ENCODE measurements around the gene PRKN. TPM values are rescaled to one million over a fixed set of nuclear protein-coding genes. Genes with fewer than 3 reads are reported as not detected.

The PRKN gene
- total RNA-seq, 1 donor from 2014 or later: 1.2 TPM

- Histone ChIP-seq H3K36me3 (ENCODE audit: control insufficient read depth, insufficient read depth, low read length) (no peaks in the 10 kb centered on the region), H3K27me3 (ENCODE audit: control insufficient read depth, insufficient read depth, low read length) (no peaks in the 10 kb centered on the region), H3K4me3 (ENCODE audit: low read depth, low read length) (no peak overlapping the region)
- DNase-seq (ENCODE audit: low read depth): no peak
- TF ChIP-seq, protein P1, sequence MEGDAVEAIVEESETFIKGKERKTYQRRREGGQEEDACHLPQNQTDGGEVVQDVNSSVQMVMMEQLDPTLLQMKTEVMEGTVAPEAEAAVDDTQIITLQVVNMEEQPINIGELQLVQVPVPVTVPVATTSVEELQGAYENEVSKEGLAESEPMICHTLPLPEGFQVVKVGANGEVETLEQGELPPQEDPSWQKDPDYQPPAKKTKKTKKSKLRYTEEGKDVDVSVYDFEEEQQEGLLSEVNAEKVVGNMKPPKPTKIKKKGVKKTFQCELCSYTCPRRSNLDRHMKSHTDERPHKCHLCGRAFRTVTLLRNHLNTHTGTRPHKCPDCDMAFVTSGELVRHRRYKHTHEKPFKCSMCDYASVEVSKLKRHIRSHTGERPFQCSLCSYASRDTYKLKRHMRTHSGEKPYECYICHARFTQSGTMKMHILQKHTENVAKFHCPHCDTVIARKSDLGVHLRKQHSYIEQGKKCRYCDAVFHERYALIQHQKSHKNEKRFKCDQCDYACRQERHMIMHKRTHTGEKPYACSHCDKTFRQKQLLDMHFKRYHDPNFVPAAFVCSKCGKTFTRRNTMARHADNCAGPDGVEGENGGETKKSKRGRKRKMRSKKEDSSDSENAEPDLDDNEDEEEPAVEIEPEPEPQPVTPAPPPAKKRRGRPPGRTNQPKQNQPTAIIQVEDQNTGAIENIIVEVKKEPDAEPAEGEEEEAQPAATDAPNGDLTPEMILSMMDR (IDR thresholded peaks at IDR 0.05; ENCODE audit: insufficient read depth, low read length, poor library complexity, severe bottlenecking): no peak
Observed at GRCh38 chr6:162554531-162554930, 173.0 kb downstream of the PRKN start.

DNA sequence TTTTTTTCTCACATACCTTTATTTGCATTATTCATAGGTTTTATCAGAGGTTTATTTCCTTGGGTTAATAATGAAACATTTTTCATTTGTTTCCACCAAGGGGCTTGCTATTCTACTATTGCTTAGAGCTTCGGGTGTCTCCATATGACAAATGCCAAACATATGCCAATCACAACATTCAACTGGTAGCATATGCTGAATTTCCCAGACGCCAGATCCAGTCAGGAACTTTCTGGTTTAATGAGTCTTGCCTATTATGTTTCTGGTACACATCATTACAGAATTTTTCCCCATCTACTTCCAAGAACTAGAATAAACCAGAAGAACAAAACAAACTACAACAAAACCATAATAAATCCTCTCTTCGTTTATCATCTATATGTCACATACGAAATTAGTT is 180.7 kb downstream of the PRKN start:
- TF ChIP-seq, protein P1 (IDR thresholded peaks at IDR 0.05; ENCODE audit: insufficient read depth, low read length, poor library complexity, severe bottlenecking): no peak
- Histone ChIP-seq H3K36me3 (ENCODE audit: control insufficient read depth, insufficient read depth, low read length) (no peaks in the 10 kb centered on the region), H3K27me3 (ENCODE audit: control insufficient read depth, insufficient read depth, low read length) (no peaks in the 10 kb centered on the region), H3K4me3 (ENCODE audit: low read depth, low read length) (no peak overlapping the region)
- no peak for DNase-seq (ENCODE audit: low read depth)

- TF ChIP-seq, protein P1 (IDR thresholded peaks at IDR 0.05; ENCODE audit: insufficient read depth, low read length, poor library complexity, severe bottlenecking): no peak
- no peak for DNase-seq (ENCODE audit: low read depth)
- no peaks in the 10 kb centered on the region for H3K27me3 ChIP-seq (ENCODE audit: control insufficient read depth, insufficient read depth, low read length)
- H3K36me3 ChIP-seq (ENCODE audit: control insufficient read depth, insufficient read depth, low read length): no peaks in the 10 kb centered on the region
- H3K4me3 ChIP-seq (ENCODE audit: low read depth, low read length): no peak overlapping the region
Observed at GRCh38 chr6:162543221-162543620, 184.3 kb downstream of the PRKN start.

DNA sequence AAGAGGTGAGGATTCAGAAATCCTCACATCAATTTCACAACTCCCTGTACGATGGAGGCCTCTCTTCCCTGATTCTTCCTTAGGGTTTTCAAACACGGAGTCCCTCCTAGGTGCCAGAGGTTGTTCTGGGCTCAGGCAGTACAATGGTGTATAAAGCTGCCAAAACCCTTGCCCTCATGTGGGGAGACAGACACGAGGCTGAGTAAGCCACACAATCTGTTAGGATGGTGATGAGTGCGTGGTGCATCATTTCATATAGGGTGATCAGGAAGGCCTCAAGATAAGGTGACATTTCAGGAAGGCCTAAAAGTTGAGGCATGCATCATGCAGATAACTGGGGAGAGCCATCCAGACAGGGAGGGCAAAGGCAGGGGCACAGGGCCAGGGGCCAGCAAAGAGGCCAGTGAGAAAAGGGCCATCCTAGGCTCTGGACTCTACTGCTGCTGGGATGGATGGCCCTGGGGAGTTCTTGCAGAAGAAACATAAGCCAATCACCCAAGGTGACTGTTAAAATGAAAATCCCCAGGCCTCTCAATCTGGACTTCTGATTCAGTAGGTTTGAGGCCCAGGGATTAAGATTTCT is 186.5 kb downstream of the PRKN start:
- H3K27me3 ChIP-seq (ENCODE audit: control insufficient read depth, insufficient read depth, low read length): no peaks in the 10 kb centered on the region
- no peaks in the 10 kb centered on the region for H3K36me3 ChIP-seq (ENCODE audit: control insufficient read depth, insufficient read depth, low read length)
- DNase-seq (ENCODE audit: low read depth): no peak
- no peak overlapping the region for H3K4me3 ChIP-seq (ENCODE audit: low read depth, low read length)
- TF ChIP-seq, protein P1 (IDR thresholded peaks at IDR 0.05; ENCODE audit: insufficient read depth, low read length, poor library complexity, severe bottlenecking): no peak

DNA sequence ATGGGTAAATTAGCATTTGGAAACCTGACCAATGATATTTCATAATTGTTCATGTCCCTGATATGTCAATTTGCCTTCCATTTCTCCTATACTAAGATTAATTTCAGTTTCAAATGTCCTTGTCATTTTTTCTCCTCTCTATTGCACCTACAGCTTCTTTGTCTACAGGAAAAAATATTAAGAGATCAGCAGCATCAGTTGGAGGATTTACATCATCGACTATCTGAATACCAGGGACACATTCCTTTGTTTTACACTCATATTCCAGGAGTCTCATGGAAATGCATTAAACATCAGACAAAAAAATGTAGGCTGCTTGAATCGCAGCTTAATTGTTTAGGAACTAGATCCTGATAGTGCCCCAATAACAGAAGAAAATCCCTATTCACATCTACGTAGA is 188.2 kb downstream of the PRKN start:
- Histone ChIP-seq H3K4me3 (ENCODE audit: low read depth, low read length) (no peak overlapping the region), H3K27me3 (ENCODE audit: control insufficient read depth, insufficient read depth, low read length) (no peaks in the 10 kb centered on the region), H3K36me3 (ENCODE audit: control insufficient read depth, insufficient read depth, low read length) (no peaks in the 10 kb centered on the region)
- TF ChIP-seq, protein P1 (IDR thresholded peaks at IDR 0.05; ENCODE audit: insufficient read depth, low read length, poor library complexity, severe bottlenecking): no peak
- DNase-seq (ENCODE audit: low read depth): no peak

DNA sequence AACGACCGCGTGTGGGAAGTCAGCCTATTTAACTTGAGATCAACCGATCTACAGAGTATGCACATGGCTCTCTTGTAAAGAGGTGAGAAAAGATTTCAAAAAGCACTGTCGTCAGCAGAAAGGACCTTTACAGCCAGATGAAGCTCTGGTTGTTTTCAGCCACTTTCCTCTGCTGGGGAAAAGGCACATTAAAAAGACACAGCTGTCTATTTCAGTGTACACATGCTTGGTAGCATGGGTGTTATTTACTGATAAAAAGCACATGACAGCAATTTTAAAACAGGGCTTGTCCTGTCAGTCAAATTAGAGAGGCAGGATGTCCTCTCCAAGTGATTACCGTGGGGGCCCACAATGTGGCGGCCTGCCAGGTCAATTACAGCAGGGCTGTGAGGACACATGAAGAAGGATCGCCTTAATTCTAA is 188.9 kb downstream of the PRKN start:
- TF ChIP-seq, protein P1 (IDR thresholded peaks at IDR 0.05; ENCODE audit: insufficient read depth, low read length, poor library complexity, severe bottlenecking): no peak
- no peak overlapping the region for H3K4me3 ChIP-seq (ENCODE audit: low read depth, low read length)
- no peak for DNase-seq (ENCODE audit: low read depth)

More for the DNA sequence above, 188.9 kb downstream of the PRKN start:
- Histone ChIP-seq H3K27me3 (ENCODE audit: control insufficient read depth, insufficient read depth, low read length) (no peaks in the 10 kb centered on the region), H3K36me3 (ENCODE audit: control insufficient read depth, insufficient read depth, low read length) (no peaks in the 10 kb centered on the region)

Data from kidney epithelial cell (primary cell).